Astrocyte (in vitro differentiated cells and primary cell): ENCODE results near the gene C3orf33. TPM values are rescaled to one million over a fixed set of nuclear protein-coding genes. Genes with fewer than 3 reads are reported as not detected.

Source experiments
- DNase-seq: peaks from one replicate; pipeline ENCODE4 v3.0.0-alpha.2; 2010; ENCODE audit warnings: low read depth
- FAIRE-seq: peaks from 2 replicates; lab custom pipeline; 2011; peaks lifted over from hg19 to GRCh38; lab: Jason Lieb, UNC
- H2AFZ ChIP-seq: 2 replicates; pipeline ENCODE4 v1.6.0; 2012; ENCODE audit warnings: low read depth, low read length, inconsistent platforms
- H3K27ac ChIP-seq: 2 replicates; pipeline ENCODE4 v1.5.1; 2011; ENCODE audit warnings: low read depth, low read length, inconsistent platforms
- H3K27me3 ChIP-seq: 2 replicates; pipeline ENCODE4 v1.6.0; 2011; ENCODE audit warnings: low read length, inconsistent platforms; ENCODE audit not compliant: insufficient read depth
- H3K36me3 ChIP-seq: 2 replicates; pipeline ENCODE4 v1.5.1; 2011; ENCODE audit warnings: low read length, inconsistent platforms; ENCODE audit not compliant: insufficient read depth
- H3K4me1 ChIP-seq: 2 replicates; pipeline ENCODE4 v1.5.1; 2011; ENCODE audit warnings: low read length, inconsistent platforms; ENCODE audit not compliant: insufficient read depth
- H3K4me2 ChIP-seq: 2 replicates; pipeline ENCODE4 v1.6.0; 2012; ENCODE audit warnings: low read length, inconsistent platforms
- H3K4me3 ChIP-seq: 2 replicates; pipeline ENCODE4 v1.5.1; 2011; ENCODE audit warnings: low read depth, mild to moderate bottlenecking, low read length, inconsistent platforms; ENCODE audit not compliant: insufficient read depth
- H3K79me2 ChIP-seq: 2 replicates; pipeline ENCODE4 v1.6.0; 2012; ENCODE audit warnings: mild to moderate bottlenecking, low read length, inconsistent platforms; ENCODE audit not compliant: insufficient read depth
- H3K9ac ChIP-seq: 2 replicates; pipeline ENCODE4 v1.6.0; 2012; ENCODE audit warnings: mild to moderate bottlenecking, low read length, inconsistent platforms
- H3K9me3 ChIP-seq: 2 replicates; pipeline ENCODE4 v1.5.1; 2012; ENCODE audit warnings: low read depth, mild to moderate bottlenecking, low read length, inconsistent platforms; ENCODE audit not compliant: insufficient read depth
- H4K20me1 ChIP-seq: 2 replicates; pipeline ENCODE4 v1.6.0; 2012; ENCODE audit warnings: low read length, inconsistent platforms; ENCODE audit not compliant: insufficient read depth
- H3K27ac Mint-ChIP-seq: one replicate; pipeline ENCODE4 v1.8.0; 2021; ENCODE audit warnings: mild to moderate bottlenecking, mixed read lengths; ENCODE audit not compliant: unreplicated experiment
- H3K27me3 Mint-ChIP-seq: one replicate; pipeline ENCODE4 v1.8.0; 2021; ENCODE audit warnings: low read depth, mixed read lengths; ENCODE audit not compliant: unreplicated experiment
- H3K36me3 Mint-ChIP-seq: one replicate; pipeline ENCODE4 v1.8.0; 2021; ENCODE audit warnings: low read depth, mixed read lengths; ENCODE audit not compliant: unreplicated experiment
- H3K4me1 Mint-ChIP-seq: one replicate; pipeline ENCODE4 v1.8.0; 2021; ENCODE audit warnings: low read depth, mixed read lengths; ENCODE audit not compliant: unreplicated experiment
- H3K4me3 Mint-ChIP-seq: one replicate; pipeline ENCODE4 v1.8.0; 2021; ENCODE audit warnings: mild to moderate bottlenecking, moderate library complexity, mixed read lengths; ENCODE audit not compliant: unreplicated experiment
- H3K9me3 Mint-ChIP-seq: one replicate; pipeline ENCODE4 v1.8.0; 2021; ENCODE audit warnings: mild to moderate bottlenecking, mixed read lengths; ENCODE audit not compliant: unreplicated experiment
- CTCF ChIP-seq: IDR thresholded peaks from 2 replicates; pipeline ENCODE4 v1.5.1; 2011; ENCODE audit warnings: low read depth, mild to moderate bottlenecking, inconsistent platforms, low read length, moderate library complexity; ENCODE audit not compliant: insufficient read depth
- EZH2 ChIP-seq: IDR thresholded peaks from 2 replicates; pipeline ENCODE4 v1.6.1; 2012; ENCODE audit warnings: mild to moderate bottlenecking, low read length, inconsistent platforms; ENCODE audit not compliant: insufficient read depth
- total RNA-seq: library from RNA; stranded (reverse); gene quantifications from 2 replicates; pipeline ENCODE4 v1.2.1, GENCODE V29; 2021

The C3orf33 gene
- total RNA-seq, 1 donor from 2014 or later: 2.4 TPM

GRCh38 chr3:155847993-155848392, 41.9 kb upstream of the C3orf33 start:
- H3K4me2 ChIP-seq: peak overlapping the region; percentile 23
- no peak overlapping the region for H3K4me3 ChIP-seq
- H3K27ac Mint-ChIP-seq: no peak overlapping the region
- no peaks in the 10 kb centered on the region for H3K9me3 Mint-ChIP-seq
- H4K20me1 ChIP-seq: peaks cover 74% of the 10 kb centered on the region
- no peaks in the 10 kb centered on the region for H3K27me3 Mint-ChIP-seq
- no peaks in the 10 kb centered on the region for H3K36me3 Mint-ChIP-seq
- TF ChIP-seq CTCF (no peak), EZH2 (no peak)
- H3K9me3 ChIP-seq: no peaks in the 10 kb centered on the region
- peaks cover 8% of the 10 kb centered on the region for H3K4me1 ChIP-seq
- no peak overlapping the region for H3K4me3 Mint-ChIP-seq
- H3K27ac ChIP-seq: no peak overlapping the region
- DNase-seq: no peak
- no peak for FAIRE-seq
- H3K9ac ChIP-seq: no peak overlapping the region
- peaks cover 5% of the 10 kb centered on the region for H3K36me3 ChIP-seq
- H3K27me3 ChIP-seq: no peaks in the 10 kb centered on the region
- peaks cover 93% of the 10 kb centered on the region for H3K79me2 ChIP-seq
- H3K4me1 Mint-ChIP-seq: peaks cover 17% of the 10 kb centered on the region
- no peak overlapping the region for H2AFZ ChIP-seq

- no peak overlapping the region for H3K4me3 ChIP-seq
- H3K27ac ChIP-seq: no peak overlapping the region
- Mint-ChIP-seq H3K4me1 (peaks cover 10% of the 10 kb centered on the region), H3K27me3 (no peaks in the 10 kb centered on the region), H3K9me3 (no peaks in the 10 kb centered on the region), H3K36me3 (no peaks in the 10 kb centered on the region), H3K4me3 (no peak overlapping the region), H3K27ac (no peak overlapping the region)
- no peak for TF ChIP-seq CTCF
- no peak for TF ChIP-seq EZH2
- FAIRE-seq (no peak), DNase-seq (peak; percentile 57)
- peaks cover 66% of the 10 kb centered on the region for H4K20me1 ChIP-seq
- H3K27me3 ChIP-seq: no peaks in the 10 kb centered on the region
- peaks cover 3% of the 10 kb centered on the region for H3K4me1 ChIP-seq
- H3K36me3 ChIP-seq: peaks cover 5% of the 10 kb centered on the region
- no peak overlapping the region for H3K4me2 ChIP-seq
- peaks cover 89% of the 10 kb centered on the region for H3K79me2 ChIP-seq
- H3K9me3 ChIP-seq: no peaks in the 10 kb centered on the region
- no peak overlapping the region for H3K9ac ChIP-seq
- no peak overlapping the region for H2AFZ ChIP-seq
Measured at GRCh38 chr3:155846119-155846518, 40.0 kb upstream of the C3orf33 start.

- Histone ChIP-seq H3K4me2 (no peak overlapping the region), H2AFZ (no peak overlapping the region), H3K9me3 (no peaks in the 10 kb centered on the region), H3K27ac (no peak overlapping the region), H3K4me1 (peaks cover 3% of the 10 kb centered on the region), H3K9ac (no peak overlapping the region), H3K36me3 (peaks cover 5% of the 10 kb centered on the region), H3K27me3 (no peaks in the 10 kb centered on the region), H4K20me1 (peaks cover 50% of the 10 kb centered on the region), H3K4me3 (no peak overlapping the region), H3K79me2 (peaks cover 72% of the 10 kb centered on the region)
- Mint-ChIP-seq H3K27ac (no peak overlapping the region), H3K9me3 (no peaks in the 10 kb centered on the region), H3K4me1 (peaks cover 3% of the 10 kb centered on the region), H3K27me3 (no peaks in the 10 kb centered on the region), H3K36me3 (no peaks in the 10 kb centered on the region), H3K4me3 (no peak overlapping the region)
- FAIRE-seq: no peak
- TF ChIP-seq CTCF (no peak), EZH2 (no peak)
- no peak for DNase-seq
Measured at GRCh38 chr3:155843569-155843968, 37.5 kb upstream of the C3orf33 start.
